ENCODE measurements around the gene ANKRD27. TPM values are rescaled to one million over a fixed set of nuclear protein-coding genes. Genes with fewer than 3 reads are reported as not detected.

ANKRD27 gene
- total and polyA plus RNA-seq, 2 donors (not counting 1 experiment from before 2014, with no cell fraction given): 12.9 to 43.8 TPM

- CTCF ChIA-PET: interaction anchor here (1.6 kb wide), 1 partner anchor 15 kb away, joined by 3 read pairs; no protein-coding TSS in a partner anchor
- H3K4me1 Mint-ChIP-seq: no peaks in the 10 kb centered on the region
- no peak overlapping the region for H3K4me3 ChIP-seq (ENCODE audit: control extremely low read depth in 1 of 5, extremely low read depth in 1 of 5, insufficient read depth in 1 of 5, low read depth in 2 of 5, low read length in 4 of 5)
- H3K4me2 ChIP-seq (replicated peaks; ENCODE audit: low read depth, low read length, poor library complexity, severe bottlenecking): no peak overlapping the region
- POLR2A ChIA-PET: no interaction called here
- H3K27me3 Mint-ChIP-seq: no peaks in the 10 kb centered on the region
- ATAC-seq (ENCODE audit: low read depth) (no peak), DNase-seq (no peak)
- H2AFZ ChIP-seq (ENCODE audit: insufficient read depth, low read depth, low read length, poor library complexity, severe bottlenecking): no peak overlapping the region
- peaks cover 5 to 53% of the 10 kb centered on the region in 2 experiments for H3K36me3 ChIP-seq (replicated peaks in 1 of 2; ENCODE audit: control extremely low read depth in 1 of 2, control insufficient read depth in 1 of 2, extremely low read depth in 1 of 2, insufficient read depth in 2 of 2, low read length in 1 of 2)
- no peaks in the 10 kb centered on the region for H3K9me3 ChIP-seq (ENCODE audit: control extremely low read depth in 1 of 3, control insufficient read depth in 2 of 3, insufficient read depth in 1 of 3, low read length in 2 of 3)
- H3K4me1 ChIP-seq (ENCODE audit: control insufficient read depth in 2 of 2, insufficient read depth in 2 of 2, low read length in 2 of 2): no peaks in the 10 kb centered on the region
- no peaks in the 10 kb centered on the region for H3K9me3 Mint-ChIP-seq (ENCODE audit: insufficient read depth)
- H3K79me2 ChIP-seq (ENCODE audit: control insufficient read depth, insufficient read depth, low read length): no peaks in the 10 kb centered on the region
- no peaks in the 10 kb centered on the region for H4K20me1 ChIP-seq (ENCODE audit: control insufficient read depth, insufficient read depth, low read length, poor library complexity, severe bottlenecking)
- 97% methylated on average over 4 of the region's 7 CpGs for WGBS (ENCODE audit: insufficient coverage)
- no peak overlapping the region for H3K27ac Mint-ChIP-seq
- no peak overlapping the region for H3K27ac ChIP-seq (ENCODE audit: low read length in 2 of 2)
- H3K9ac ChIP-seq (ENCODE audit: low read length): no peak overlapping the region
- intact Hi-C loops (cut with micrococcal nuclease): no loop called here
- TF ChIP-seq, protein P1, sequence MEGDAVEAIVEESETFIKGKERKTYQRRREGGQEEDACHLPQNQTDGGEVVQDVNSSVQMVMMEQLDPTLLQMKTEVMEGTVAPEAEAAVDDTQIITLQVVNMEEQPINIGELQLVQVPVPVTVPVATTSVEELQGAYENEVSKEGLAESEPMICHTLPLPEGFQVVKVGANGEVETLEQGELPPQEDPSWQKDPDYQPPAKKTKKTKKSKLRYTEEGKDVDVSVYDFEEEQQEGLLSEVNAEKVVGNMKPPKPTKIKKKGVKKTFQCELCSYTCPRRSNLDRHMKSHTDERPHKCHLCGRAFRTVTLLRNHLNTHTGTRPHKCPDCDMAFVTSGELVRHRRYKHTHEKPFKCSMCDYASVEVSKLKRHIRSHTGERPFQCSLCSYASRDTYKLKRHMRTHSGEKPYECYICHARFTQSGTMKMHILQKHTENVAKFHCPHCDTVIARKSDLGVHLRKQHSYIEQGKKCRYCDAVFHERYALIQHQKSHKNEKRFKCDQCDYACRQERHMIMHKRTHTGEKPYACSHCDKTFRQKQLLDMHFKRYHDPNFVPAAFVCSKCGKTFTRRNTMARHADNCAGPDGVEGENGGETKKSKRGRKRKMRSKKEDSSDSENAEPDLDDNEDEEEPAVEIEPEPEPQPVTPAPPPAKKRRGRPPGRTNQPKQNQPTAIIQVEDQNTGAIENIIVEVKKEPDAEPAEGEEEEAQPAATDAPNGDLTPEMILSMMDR (IDR thresholded peaks at IDR 0.05): no peak
- no peak for TF ChIP-seq EZH2 (IDR thresholded peaks at IDR 0.05; ENCODE audit: borderline replicate concordance, insufficient read depth, low read depth, low read length, poor library complexity, severe bottlenecking)
- H3K4me3 Mint-ChIP-seq: no peak overlapping the region
- H3K27me3 ChIP-seq (replicated peaks in 1 of 4; ENCODE audit: control extremely low read depth in 1 of 4, control insufficient read depth in 3 of 4, insufficient read depth in 4 of 4, low read length in 3 of 4): no peaks in the 10 kb centered on the region
Observed at GRCh38 chr19:32614916-32615315, 60.1 kb downstream of the ANKRD27 start.

- no peaks in the 10 kb centered on the region for H3K4me1 ChIP-seq (ENCODE audit: control insufficient read depth in 2 of 2, insufficient read depth in 2 of 2, low read length in 2 of 2)
- no peak overlapping the region for H3K4me3 ChIP-seq (ENCODE audit: control extremely low read depth in 1 of 5, extremely low read depth in 1 of 5, insufficient read depth in 1 of 5, low read depth in 2 of 5, low read length in 4 of 5)
- TF ChIP-seq, protein P1 (IDR thresholded peaks at IDR 0.05): no peak
- no peak for TF ChIP-seq EZH2 (IDR thresholded peaks at IDR 0.05; ENCODE audit: borderline replicate concordance, insufficient read depth, low read depth, low read length, poor library complexity, severe bottlenecking)
- Mint-ChIP-seq H3K4me3 (no peak overlapping the region), H3K27ac (no peak overlapping the region), H3K27me3 (no peaks in the 10 kb centered on the region), H3K4me1 (no peaks in the 10 kb centered on the region), H3K9me3 (ENCODE audit: insufficient read depth) (no peaks in the 10 kb centered on the region)
- no peaks in the 10 kb centered on the region for H3K9me3 ChIP-seq (ENCODE audit: control extremely low read depth in 1 of 3, control insufficient read depth in 2 of 3, insufficient read depth in 1 of 3, low read length in 2 of 3)
- POLR2A ChIA-PET: no interaction called here
- H3K27me3 ChIP-seq (replicated peaks in 1 of 4; ENCODE audit: control extremely low read depth in 1 of 4, control insufficient read depth in 3 of 4, insufficient read depth in 4 of 4, low read length in 3 of 4): no peaks in the 10 kb centered on the region
- no peak overlapping the region for H3K9ac ChIP-seq (ENCODE audit: low read length)
- no peak overlapping the region for H3K27ac ChIP-seq (ENCODE audit: low read length in 2 of 2)
- no peaks in the 10 kb centered on the region for H4K20me1 ChIP-seq (ENCODE audit: control insufficient read depth, insufficient read depth, low read length, poor library complexity, severe bottlenecking)
- no peak for ATAC-seq (ENCODE audit: low read depth)
- CTCF ChIA-PET: no interaction called here
- H3K79me2 ChIP-seq (ENCODE audit: control insufficient read depth, insufficient read depth, low read length): no peaks in the 10 kb centered on the region
- peaks cover 5 to 48% of the 10 kb centered on the region in 2 experiments for H3K36me3 ChIP-seq (replicated peaks in 1 of 2; ENCODE audit: control extremely low read depth in 1 of 2, control insufficient read depth in 1 of 2, extremely low read depth in 1 of 2, insufficient read depth in 2 of 2, low read length in 1 of 2)
- H2AFZ ChIP-seq (ENCODE audit: insufficient read depth, low read depth, low read length, poor library complexity, severe bottlenecking): no peak overlapping the region
- WGBS (ENCODE audit: insufficient coverage): 97% methylated on average over 3 of the region's 4 CpGs
- DNase-seq: no peak
- intact Hi-C loops (cut with micrococcal nuclease): no loop called here
- no peak overlapping the region for H3K4me2 ChIP-seq (replicated peaks; ENCODE audit: low read depth, low read length, poor library complexity, severe bottlenecking)
Observed at GRCh38 chr19:32613008-32613407, 62.0 kb downstream of the ANKRD27 start.
